ENCODE data around the gene P2RY2. TPM values are rescaled to one million over a fixed set of nuclear protein-coding genes. Genes with fewer than 3 reads are reported as not detected.

P2RY2 gene
- total and polyA plus RNA-seq, 10 of the 15 experiments (the other 5 are each of a cell fraction or from before 2014, with no cell fraction given): 0.03 to 0.23 (median 0.17) TPM; not detected in 7

- TF ChIP-seq ETV6 (conservative IDR thresholded peaks at IDR 0.05 in 1 of 2, IDR thresholded peaks at IDR 0.05 in 1 of 2; ENCODE audit: borderline replicate concordance in 1 of 2, low read depth in 1 of 2): no peak
Measured at GRCh38 chr11:73262851-73263495, 44.9 kb downstream of the P2RY2 start (continued).

GRCh38 chr11:73263640-73264039, 45.6 kb downstream of the P2RY2 start:
- 56% methylated on average over 2 of the region's 2 CpGs for WGBS (ENCODE audit: insufficient coverage, insufficient replicate concordance, low lambda C conversion rate, missing lambda C conversion rate)
- POLR2A ChIA-PET: no interaction called here

More at GRCh38 chr11:73263640-73264039, 45.6 kb downstream of the P2RY2 start:
- Histone ChIP-seq H3K27me3 (replicated peaks in 1 of 2; ENCODE audit: control insufficient read depth in 2 of 2, insufficient read depth in 2 of 2, low read length in 1 of 2) (peaks cover 0 to 2% of the 10 kb centered on the region in 2 experiments; a peak in 2 of 4 replicates), H3K4me2 (ENCODE audit: control insufficient read depth, insufficient read depth) (no peak overlapping the region), H3K4me3 (no peak overlapping the region), H2AFZ (ENCODE audit: control insufficient read depth, low read depth, low read length) (no peak overlapping the region), H3K4me1 (ENCODE audit: control insufficient read depth, insufficient read depth, low read length) (no peaks in the 10 kb centered on the region), H3K79me2 (ENCODE audit: control insufficient read depth, insufficient read depth, low read length) (no peaks in the 10 kb centered on the region), H3K9me3 (replicated peaks; ENCODE audit: control insufficient read depth, insufficient read depth, low read length) (no peaks in the 10 kb centered on the region), H3K27ac (ENCODE audit: control insufficient read depth, insufficient read depth) (no peak overlapping the region), H3K9ac (ENCODE audit: control insufficient read depth, insufficient read depth, low read length) (no peak overlapping the region), H4K20me1 (ENCODE audit: control insufficient read depth, insufficient read depth) (no peaks in the 10 kb centered on the region), H3K36me3 (ENCODE audit: control insufficient read depth in 2 of 2, insufficient read depth in 2 of 2, low read length in 1 of 2) (no peaks in the 10 kb centered on the region)
- intact Hi-C loops (cut with micrococcal nuclease; ENCODE audit: unreplicated experiment) (no loop called here), in situ Hi-C loops (cut with MboI) (no loop called here)
- ChIA-PET SMC1A (ENCODE audit: uncharacterized antibody, unreplicated experiment) (no interaction called here), CTCF (interaction anchor here (0.6 kb wide), 1 partner anchor 25 kb away, joined by 3 read pairs; no protein-coding TSS in a partner anchor), RAD21 (ENCODE audit: unreplicated experiment) (no interaction called here)
- ATAC-seq (no peak), FAIRE-seq (no peak), DNase-seq (ENCODE audit: low read depth, low spot score) (no peak)
- TF ChIP-seq ZBTB11 (CRISPR knock-in tag; IDR thresholded peaks at IDR 0.05): no peak
- TF ChIP-seq STAT3 (IDR thresholded peaks at IDR 0.05; ENCODE audit: low read depth, low read length): no peak
- no peak for TF ChIP-seq SPI1 (IDR thresholded peaks at IDR 0.05; ENCODE audit: borderline replicate concordance, insufficient read depth, low read depth, low read length)
- no peak for TF ChIP-seq PBX3 (IDR thresholded peaks at IDR 0.05; ENCODE audit: insufficient replicate concordance, low read depth, low read length)
- no peak for TF ChIP-seq WRNIP1 (IDR thresholded peaks at IDR 0.05; ENCODE audit: borderline replicate concordance, low read depth, low read length)
- no TSS peak for BruUV-seq (replicated peaks)

All from GM12878 (cell line).